T-helper 2 cell treated with Interferon-gamma antibody and Interleukin-4, amounts not matched to agents 100 ng/mL and 5 ng/mL, for 36 hours (primary cell): Measurements from ENCODE around the gene ZNF519. TPM values are rescaled to one million over a fixed set of nuclear protein-coding genes. Genes with fewer than 3 reads are reported as not detected.
"Not testable (repeated sequence)": the region's sequence is repeated elsewhere in the genome, so short reads cannot be mapped to it uniquely, and the experiment has no call there.

ENCODE experiments used
- intact Hi-C: fragments of 100-400 bp; cut with micrococcal nuclease; formaldehyde crosslinking; loops from one replicate; pipeline ENCODE4 v1.15.1; 2023
- total RNA-seq: library from RNA; stranded (reverse); gene quantifications from 2 replicates; pipeline ENCODE4 v1.2.3, GENCODE V29; 2022

ZNF519 gene
- 19.1 and 20.3 TPM in 2 replicates for total RNA-seq

GRCh38 chr18:14132271-14132700 lies at the start of gene ZNF519:
ZNF519 (minus strand) TSS chr18:14132435; CDS start chr18:14132277, 158 bp downstream.
- intact Hi-C loops: loop anchor here (2.0 kb wide), 1 partner anchor 47 kb away; no protein-coding TSS in a partner anchor

GRCh38 chr18:14179306-14179705 lies 47.1 kb upstream of the ZNF519 start:
- intact Hi-C loops: loop anchor here (2.0 to 10.0 kb wide), 2 partner anchors 47 to 215 kb away; partner anchors contain the start of gene ZNF519

- intact Hi-C loops: loop anchor here (2.0 to 10.0 kb wide), 2 partner anchors 46 to 216 kb away; partner anchors contain the start of gene ZNF519
Observed at GRCh38 chr18:14178321-14179196, 46.3 kb upstream of the ZNF519 start.

GRCh38 chr18:14177540-14178320 lies 45.5 kb upstream of the ZNF519 start:
- intact Hi-C loops: loop anchor here (2.0 to 10.0 kb wide), 2 partner anchors 45 to 217 kb away; partner anchors contain the start of gene ZNF519

GRCh38 chr18:14175404-14175803 lies 43.2 kb upstream of the ZNF519 start:
- intact Hi-C loops: loop anchor here (10.0 kb wide), 1 partner anchor 219 kb away; no protein-coding TSS in a partner anchor

- intact Hi-C loops: loop anchor here (10.0 kb wide), 1 partner anchor 220 kb away; no protein-coding TSS in a partner anchor
Observed at GRCh38 chr18:14174706-14175085, 42.5 kb upstream of the ZNF519 start.

GRCh38 chr18:14174002-14174705 lies 41.9 kb upstream of the ZNF519 start:
- intact Hi-C loops: loop anchor here (10.0 kb wide), 1 partner anchor 221 kb away; no protein-coding TSS in a partner anchor

- intact Hi-C loops: loop anchor here (10.0 kb wide), 1 partner anchor 221 kb away; no protein-coding TSS in a partner anchor
Observed at GRCh38 chr18:14173116-14173951, 41.1 kb upstream of the ZNF519 start.

- intact Hi-C loops: loop anchor here (10.0 kb wide), 1 partner anchor 222 kb away; no protein-coding TSS in a partner anchor
Observed at GRCh38 chr18:14172142-14173115, 40.2 kb upstream of the ZNF519 start.

GRCh38 chr18:14171301-14172141 lies 39.3 kb upstream of the ZNF519 start:
- intact Hi-C loops: loop anchor here (10.0 kb wide), 1 partner anchor 223 kb away; no protein-coding TSS in a partner anchor

- intact Hi-C loops: loop anchor here (10.0 kb wide), 1 partner anchor 224 kb away; no protein-coding TSS in a partner anchor
Observed at GRCh38 chr18:14170367-14171036, 38.3 kb upstream of the ZNF519 start.

- intact Hi-C loops: not testable (repeated sequence)
Observed at GRCh38 chr18:14162915-14163314, 30.7 kb upstream of the ZNF519 start.

GRCh38 chr18:14151564-14152113 lies 19.4 kb upstream of the ZNF519 start:
- intact Hi-C loops: not testable (repeated sequence)

GRCh38 chr18:14150766-14151165 lies 18.5 kb upstream of the ZNF519 start:
- intact Hi-C loops: not testable (repeated sequence)

- intact Hi-C loops: not testable (repeated sequence)
Observed at GRCh38 chr18:14149916-14150420, 17.7 kb upstream of the ZNF519 start.

- intact Hi-C loops: not testable (repeated sequence)
Observed at GRCh38 chr18:14149121-14149850, 17.1 kb upstream of the ZNF519 start.
